ENCODE results near the gene RNF166.

RNF166 gene

GRCh38 chr16:88726981-88727380 is 20.8 kb upstream of the RNF166 start:
- DNase-seq (ENCODE audit: extremely low spot score) = no peak
- POLR2A ChIA-PET = no interaction called here
- CTCF ChIA-PET = interaction anchor here (0.8 kb wide), 1 partner anchor 11 kb away, joined by 3 read pairs; no protein-coding TSS in a partner anchor
- TF ChIP-seq TARDBP (IDR thresholded peaks at IDR 0.05) (no peak), SP1 (IDR thresholded peaks at IDR 0.05) (no peak), ELF4 (IDR thresholded peaks at IDR 0.05) (no peak), BHLHE40 (IDR thresholded peaks at IDR 0.05; ENCODE audit: borderline replicate concordance) (no peak)

DNA sequence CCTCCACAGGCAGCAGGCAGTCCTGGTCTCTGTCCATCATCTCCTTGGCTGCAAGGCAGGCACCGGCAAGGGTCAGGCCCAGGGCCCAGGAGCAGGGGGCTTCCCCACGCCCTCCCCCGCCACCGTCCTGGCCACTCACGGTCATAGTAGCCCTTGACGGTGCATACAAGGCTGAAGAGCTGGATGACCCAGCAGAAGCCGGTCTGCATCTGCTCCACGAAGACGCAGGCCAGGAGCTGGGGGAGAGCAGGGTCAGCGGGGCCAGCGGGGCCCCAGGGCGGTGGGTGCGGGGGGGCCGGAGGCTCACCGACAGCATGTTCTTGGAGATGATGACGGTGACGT is 20.2 kb upstream of the RNF166 start:
- no peak for TF ChIP-seq ZNF384 (IDR thresholded peaks at IDR 0.05)
- TF ChIP-seq LEF1 (IDR thresholded peaks at IDR 0.05; ENCODE audit: borderline replicate concordance) = no peak
- TF ChIP-seq, protein P1, sequence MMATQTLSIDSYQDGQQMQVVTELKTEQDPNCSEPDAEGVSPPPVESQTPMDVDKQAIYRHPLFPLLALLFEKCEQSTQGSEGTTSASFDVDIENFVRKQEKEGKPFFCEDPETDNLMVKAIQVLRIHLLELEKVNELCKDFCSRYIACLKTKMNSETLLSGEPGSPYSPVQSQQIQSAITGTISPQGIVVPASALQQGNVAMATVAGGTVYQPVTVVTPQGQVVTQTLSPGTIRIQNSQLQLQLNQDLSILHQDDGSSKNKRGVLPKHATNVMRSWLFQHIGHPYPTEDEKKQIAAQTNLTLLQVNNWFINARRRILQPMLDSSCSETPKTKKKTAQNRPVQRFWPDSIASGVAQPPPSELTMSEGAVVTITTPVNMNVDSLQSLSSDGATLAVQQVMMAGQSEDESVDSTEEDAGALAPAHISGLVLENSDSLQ (IDR thresholded peaks at IDR 0.05) = no peak
- TF ChIP-seq SUZ12 (IDR thresholded peaks at IDR 0.05) = no peak
- TF ChIP-seq SP1 (IDR thresholded peaks at IDR 0.05) = no peak
- TF ChIP-seq CTBP1 (IDR thresholded peaks at IDR 0.05; ENCODE audit: borderline replicate concordance) = no peak
- TF ChIP-seq FOXA1 (IDR thresholded peaks at IDR 0.05) = no peak
- no peak for TF ChIP-seq TARDBP (IDR thresholded peaks at IDR 0.05)
- no peak for TF ChIP-seq HDGF (IDR thresholded peaks at IDR 0.05; ENCODE audit: borderline replicate concordance)
- no peak for TF ChIP-seq ARNT (IDR thresholded peaks at IDR 0.05)
- no peak for TF ChIP-seq L3MBTL2 (conservative IDR thresholded peaks at IDR 0.05)
- DNase-seq (ENCODE audit: extremely low spot score) = no peak
- CTCF ChIA-PET = no interaction called here
- POLR2A ChIA-PET = no interaction called here

DNA sequence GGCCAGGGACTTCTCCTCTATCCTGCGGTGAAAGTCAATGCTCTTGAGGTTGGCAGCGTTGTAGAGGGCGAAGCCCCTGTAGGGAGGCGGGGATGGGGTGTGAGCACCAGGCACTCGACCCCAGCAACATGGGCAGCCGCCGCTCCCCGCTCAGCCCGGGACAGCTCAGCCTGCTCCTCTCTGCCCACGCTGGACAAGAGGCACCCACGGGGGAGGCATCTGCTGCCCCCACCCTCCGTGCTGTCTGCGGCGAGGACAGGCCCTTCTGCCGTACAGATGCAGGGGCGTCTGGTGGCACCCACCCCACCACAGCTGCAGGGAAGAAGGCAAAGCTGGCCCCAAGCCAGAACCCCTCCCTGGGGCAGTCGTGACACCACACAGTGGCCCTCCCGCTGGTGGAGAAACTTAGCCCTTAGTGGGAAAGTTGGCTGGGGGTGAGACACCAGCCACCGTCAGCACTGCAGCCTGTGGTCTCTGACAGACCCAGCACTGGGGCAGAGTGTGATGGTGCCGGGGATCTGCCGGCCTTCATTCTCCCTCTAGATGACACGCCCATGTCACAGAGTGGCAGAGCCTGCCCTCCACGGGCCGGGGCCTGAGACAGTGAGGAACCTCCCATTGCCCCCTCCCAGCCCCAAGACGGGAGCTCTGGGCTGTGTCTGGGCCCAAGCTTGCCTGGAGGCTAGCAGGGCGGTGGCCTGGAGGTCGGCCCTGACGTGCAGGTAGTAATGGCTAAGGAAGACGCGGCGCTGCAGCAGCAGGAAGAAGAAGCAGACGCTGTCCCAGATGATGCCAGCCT is 19.6 kb upstream of the RNF166 start:
- ChIA-PET CTCF (no interaction called here), POLR2A (no interaction called here)
- no peak for DNase-seq (ENCODE audit: extremely low spot score)
- TF ChIP-seq HDGF (IDR thresholded peaks at IDR 0.05; ENCODE audit: borderline replicate concordance) (no peak), FOXK2 (IDR thresholded peaks at IDR 0.05) (no peak), FOXM1 (IDR thresholded peaks at IDR 0.05; ENCODE audit: borderline replicate concordance) (no peak), TARDBP (IDR thresholded peaks at IDR 0.05) (no peak), LEF1 (IDR thresholded peaks at IDR 0.05; ENCODE audit: borderline replicate concordance) (no peak), ARNT (IDR thresholded peaks at IDR 0.05) (no peak), L3MBTL2 (conservative IDR thresholded peaks at IDR 0.05) (no peak), SP1 (IDR thresholded peaks at IDR 0.05) (no peak)

DNA sequence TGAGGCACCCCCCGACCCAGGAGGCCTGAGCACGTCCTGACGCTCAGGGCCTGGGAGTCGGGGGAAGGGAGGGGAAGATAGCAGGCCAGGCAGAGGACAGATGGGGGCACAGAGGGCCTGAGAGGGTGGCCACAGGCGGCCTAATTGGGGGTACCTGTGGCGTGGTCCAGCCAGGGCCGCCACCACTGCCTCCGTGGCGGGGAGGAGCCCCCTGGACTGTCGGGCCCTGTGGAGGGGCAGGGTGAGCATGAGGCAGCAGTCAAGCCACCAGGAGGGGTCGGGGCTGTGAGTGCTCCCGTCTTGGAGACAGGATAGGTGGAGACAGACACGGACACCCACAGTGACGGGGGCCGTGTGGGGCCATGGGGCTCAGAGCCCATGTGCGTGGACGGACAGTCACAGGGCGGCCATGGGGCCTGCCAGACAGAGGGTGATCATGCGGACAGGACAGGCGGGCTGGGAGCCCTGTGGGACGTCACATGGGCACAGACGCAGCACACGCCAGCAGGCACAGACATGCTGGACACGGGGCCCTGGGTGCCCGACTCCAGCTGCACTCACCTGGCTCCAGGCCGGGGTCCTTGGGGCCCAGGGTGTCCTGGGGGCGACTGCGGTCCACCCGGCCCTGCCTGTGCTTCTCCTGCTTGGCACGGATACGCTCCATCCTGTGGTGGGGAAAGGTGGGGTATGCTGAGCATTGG is 18.8 kb upstream of the RNF166 start:
- no peak for TF ChIP-seq FOXM1 (IDR thresholded peaks at IDR 0.05; ENCODE audit: borderline replicate concordance)
- no peak for TF ChIP-seq TARDBP (IDR thresholded peaks at IDR 0.05)
- no peak for TF ChIP-seq L3MBTL2 (conservative IDR thresholded peaks at IDR 0.05)
- TF ChIP-seq, protein P1 (IDR thresholded peaks at IDR 0.05) = no peak
- TF ChIP-seq FOXA1 (IDR thresholded peaks at IDR 0.05) = no peak
- TF ChIP-seq ARNT (IDR thresholded peaks at IDR 0.05) = no peak
- CTCF ChIA-PET = no interaction called here
- POLR2A ChIA-PET = no interaction called here

GRCh38 chr16:88723911-88724310 is 17.7 kb upstream of the RNF166 start:
- TF ChIP-seq, protein P1 (IDR thresholded peaks at IDR 0.05) = no peak
- TF ChIP-seq SUZ12 (IDR thresholded peaks at IDR 0.05) (no peak), NFRKB (IDR thresholded peaks at IDR 0.05) (no peak), L3MBTL2 (conservative IDR thresholded peaks at IDR 0.05) (no peak), TARDBP (IDR thresholded peaks at IDR 0.05) (no peak), ELF4 (IDR thresholded peaks at IDR 0.05) (no peak), ZNF384 (IDR thresholded peaks at IDR 0.05) (no peak), ARNT (IDR thresholded peaks at IDR 0.05) (no peak), BHLHE40 (IDR thresholded peaks at IDR 0.05; ENCODE audit: borderline replicate concordance) (no peak), SP1 (IDR thresholded peaks at IDR 0.05) (no peak), LEF1 (IDR thresholded peaks at IDR 0.05; ENCODE audit: borderline replicate concordance) (no peak), CTBP1 (IDR thresholded peaks at IDR 0.05; ENCODE audit: borderline replicate concordance) (no peak), FOXK2 (IDR thresholded peaks at IDR 0.05) (no peak), FOXA1 (IDR thresholded peaks at IDR 0.05) (no peak), HDGF (IDR thresholded peaks at IDR 0.05; ENCODE audit: borderline replicate concordance) (no peak)
- ChIA-PET POLR2A (no interaction called here), CTCF (no interaction called here)
- no peak for DNase-seq (ENCODE audit: extremely low spot score)

More for the DNA sequence above, 18.8 kb upstream of the RNF166 start:
- no peak for DNase-seq (ENCODE audit: extremely low spot score)

- no peak for DNase-seq (ENCODE audit: extremely low spot score)
- ChIA-PET CTCF (no interaction called here), POLR2A (no interaction called here)
- no peak for TF ChIP-seq L3MBTL2 (conservative IDR thresholded peaks at IDR 0.05)
Measured at GRCh38 chr16:88723507-88723887, 17.3 kb upstream of the RNF166 start.
